Caki2 (cell line): Measurements from ENCODE around the gene PIP5KL1. TPM values are rescaled to one million over a fixed set of nuclear protein-coding genes. Genes with fewer than 3 reads are reported as not detected.

Experiments
- DNase-seq: peaks from one replicate; pipeline ENCODE4 v3.0.0-alpha.2; 2015; ENCODE audit warnings: low read depth
- in situ Hi-C: cut with HindIII; loops from 2 replicates; pipeline ENCODE4 v1.10.0; 2016; ENCODE audit warnings: low sequenced_read_pairs, low pct_unique_long_range_greater_than_20kb, mixed read lengths
- total RNA-seq: library from RNA; depleted of rRNA; stranded (reverse); fragments of >200 nt; shearing (Covaris generic); gene quantifications from 2 replicates; pipeline ENCODE4 v1.2.3, GENCODE V29; 2014; ENCODE audit warnings: low replicate concordance

The PIP5KL1 gene
- total RNA-seq, 1 experiment from 2014 or later: 6.2 TPM

- in situ Hi-C loops: no loop called here
- DNase-seq: no peak
These were observed 6.8 kb downstream of the PIP5KL1 start for GRCh38 chr9:127923771-127924170.

GRCh38 chr9:127923046-127923445, 7.5 kb downstream of the PIP5KL1 start:
- in situ Hi-C loops: no loop called here
- no peak for DNase-seq

GRCh38 chr9:127921557-127922120, 8.9 kb downstream of the PIP5KL1 start:
- in situ Hi-C loops: no loop called here
- peak; percentile 44 for DNase-seq

GRCh38 chr9:127920794-127921193, 9.8 kb downstream of the PIP5KL1 start:
- in situ Hi-C loops: no loop called here
- DNase-seq: no peak

GRCh38 chr9:127919253-127919815, 11.2 kb downstream of the PIP5KL1 start:
- peak; percentile 97 for DNase-seq
- in situ Hi-C loops: no loop called here

GRCh38 chr9:127918183-127919107, 12.1 kb downstream of the PIP5KL1 start:
- DNase-seq: no peak
- in situ Hi-C loops: no loop called here

GRCh38 chr9:127917603-127918002, 13.0 kb downstream of the PIP5KL1 start:
- in situ Hi-C loops: no loop called here
- no peak for DNase-seq

- in situ Hi-C loops: no loop called here
- DNase-seq: peak; percentile 60
These were observed 13.6 kb downstream of the PIP5KL1 start, which contains the start of gene ST6GALNAC4 for GRCh38 chr9:127916720-127917581. Gene ST6GALNAC4 (minus strand): TSS chr9:127917041. CDS start chr9:127916419, 622 bp downstream.

- DNase-seq: no peak
- in situ Hi-C loops: no loop called here
These were observed 14.5 kb downstream of the PIP5KL1 start for GRCh38 chr9:127915801-127916719.

GRCh38 chr9:127915325-127915752, 15.2 kb downstream of the PIP5KL1 start:
- in situ Hi-C loops: no loop called here
- no peak for DNase-seq

- no peak for DNase-seq
- in situ Hi-C loops: no loop called here
These were observed 16.9 kb downstream of the PIP5KL1 start for GRCh38 chr9:127913682-127914081.

GRCh38 chr9:127912882-127913281, 17.7 kb downstream of the PIP5KL1 start:
- in situ Hi-C loops: no loop called here
- no peak for DNase-seq

- DNase-seq: no peak
- in situ Hi-C loops: no loop called here
These were observed 18.3 kb downstream of the PIP5KL1 start for GRCh38 chr9:127912296-127912695.

- in situ Hi-C loops: no loop called here
- DNase-seq: peak; percentile 74
These were observed 19.9 kb downstream of the PIP5KL1 start for GRCh38 chr9:127910613-127911205.

- no peak for DNase-seq
- in situ Hi-C loops: no loop called here
These were observed 20.7 kb downstream of the PIP5KL1 start for GRCh38 chr9:127909839-127910273.

- in situ Hi-C loops: no loop called here
- no peak for DNase-seq
These were observed 22.0 kb downstream of the PIP5KL1 start for GRCh38 chr9:127908660-127908926.
